Nephron progenitor cell (in vitro differentiated cells): ENCODE data around the gene HEATR5A.
"Not testable (repeated sequence)": the region's sequence is repeated elsewhere in the genome, so short reads cannot be mapped to it uniquely, and the experiment has no call there.

ENCODE experiments used
- DNase-seq: peaks from one replicate; pipeline ENCODE4 v3.0.0; 2021
- H3K27ac Mint-ChIP-seq: 2 replicates; pipeline ENCODE4 v1.8.0; 2021; ENCODE audit warnings: mild to moderate bottlenecking, moderate library complexity, mixed read lengths
- H3K27me3 Mint-ChIP-seq: 2 replicates; pipeline ENCODE4 v1.8.0; 2021; ENCODE audit warnings: mild to moderate bottlenecking, low read depth, mixed read lengths; ENCODE audit not compliant: poor library complexity
- H3K36me3 Mint-ChIP-seq: 2 replicates; pipeline ENCODE4 v1.8.0; 2021; ENCODE audit warnings: low read depth, mixed read lengths
- H3K4me1 Mint-ChIP-seq: 2 replicates; pipeline ENCODE4 v1.8.0; 2021; ENCODE audit warnings: mixed read lengths
- H3K4me3 Mint-ChIP-seq: 2 replicates; pipeline ENCODE4 v1.8.0; 2021; ENCODE audit warnings: mild to moderate bottlenecking, moderate library complexity, mixed read lengths
- H3K9me3 Mint-ChIP-seq: 2 replicates; pipeline ENCODE4 v1.8.0; 2021; ENCODE audit warnings: mild to moderate bottlenecking, moderate library complexity, mixed read lengths
- CTCF ChIP-seq: fragments of 200-600 bp; sonication (generic); IDR thresholded peaks from 2 replicates; pipeline ENCODE4 v1.5.0; 2021; ENCODE audit warnings: antibody characterized with exemption

HEATR5A gene

GRCh38 chr14:31320922-31321766 is 99.2 kb downstream of the HEATR5A start:
- TF ChIP-seq CTCF = no peak
- no peaks in the 10 kb centered on the region for H3K27me3 Mint-ChIP-seq
- H3K4me3 Mint-ChIP-seq = no peak overlapping the region
- no peaks in the 10 kb centered on the region for H3K4me1 Mint-ChIP-seq
- no peak for DNase-seq
- H3K27ac Mint-ChIP-seq = no peak overlapping the region
- H3K36me3 Mint-ChIP-seq = no peaks in the 10 kb centered on the region
- H3K9me3 Mint-ChIP-seq = no peaks in the 10 kb centered on the region

GRCh38 chr14:31320216-31320615 is 100.1 kb downstream of the HEATR5A start:
- no peak for TF ChIP-seq CTCF
- H3K27me3 Mint-ChIP-seq = no peaks in the 10 kb centered on the region
- H3K27ac Mint-ChIP-seq = peak overlapping the region; percentile 30
- H3K36me3 Mint-ChIP-seq = no peaks in the 10 kb centered on the region
- H3K4me3 Mint-ChIP-seq = no peak overlapping the region
- H3K4me1 Mint-ChIP-seq = no peaks in the 10 kb centered on the region
- H3K9me3 Mint-ChIP-seq = no peaks in the 10 kb centered on the region
- DNase-seq = no peak

- H3K4me3 Mint-ChIP-seq = no peak overlapping the region
- H3K27ac Mint-ChIP-seq = no peak overlapping the region
- no peaks in the 10 kb centered on the region for H3K27me3 Mint-ChIP-seq
- no peaks in the 10 kb centered on the region for H3K36me3 Mint-ChIP-seq
- H3K4me1 Mint-ChIP-seq = no peaks in the 10 kb centered on the region
- no peaks in the 10 kb centered on the region for H3K9me3 Mint-ChIP-seq
- no peak for DNase-seq
- TF ChIP-seq CTCF = no peak
These were observed 100.6 kb downstream of the HEATR5A start for GRCh38 chr14:31319701-31320100.

GRCh38 chr14:31312934-31313333 is 107.4 kb downstream of the HEATR5A start:
- H3K4me1 Mint-ChIP-seq = no peaks in the 10 kb centered on the region
- H3K36me3 Mint-ChIP-seq = peaks cover 41% of the 10 kb centered on the region
- no peak for DNase-seq
- no peak overlapping the region for H3K27ac Mint-ChIP-seq
- no peak for TF ChIP-seq CTCF
- no peaks in the 10 kb centered on the region for H3K9me3 Mint-ChIP-seq
- no peak overlapping the region for H3K4me3 Mint-ChIP-seq
- no peaks in the 10 kb centered on the region for H3K27me3 Mint-ChIP-seq

GRCh38 chr14:31312370-31312769 is 108.0 kb downstream of the HEATR5A start:
- not testable (repeated sequence) for H3K4me3 Mint-ChIP-seq, H3K27me3 Mint-ChIP-seq, DNase-seq, H3K4me1 Mint-ChIP-seq, H3K9me3 Mint-ChIP-seq, H3K27ac Mint-ChIP-seq
- H3K36me3 Mint-ChIP-seq = peaks cover 46% of the 10 kb centered on the region

- no peaks in the 10 kb centered on the region for H3K27me3 Mint-ChIP-seq
- no peak overlapping the region for H3K4me3 Mint-ChIP-seq
- no peak for DNase-seq
- H3K27ac Mint-ChIP-seq = no peak overlapping the region
- peaks cover 51% of the 10 kb centered on the region for H3K36me3 Mint-ChIP-seq
- no peaks in the 10 kb centered on the region for H3K9me3 Mint-ChIP-seq
- no peaks in the 10 kb centered on the region for H3K4me1 Mint-ChIP-seq
- no peak for TF ChIP-seq CTCF
These were observed 112.7 kb downstream of the HEATR5A start for GRCh38 chr14:31307618-31308017.
